GM19468 (cell line): ENCODE results near the gene AGPAT1.
"Not testable (repeated sequence)": the region's sequence is repeated elsewhere in the genome, so short reads cannot be mapped to it uniquely, and the experiment has no call there.

Experiments
- ATAC-seq: cut with Tn5 transposase; IDR thresholded peaks from one replicate; pipeline ENCODE4 v1.9.1; 2021; ENCODE audit warnings: mild to moderate bottlenecking, moderate library complexity, moderate number of reproducible peaks; ENCODE audit not compliant: unreplicated experiment; ENCODE audit errors: extremely low read depth

The AGPAT1 gene

GRCh38 chr6:32175711-32176475 is at the start of gene AGPAT1:
AGPAT1 (minus strand) TSS chr6:32176084; CDS start chr6:32171496, 4,588 bp downstream.
- no peak for ATAC-seq

GRCh38 chr6:32224696-32225095 is 48.8 kb upstream of the AGPAT1 start:
- no peak for ATAC-seq

- ATAC-seq, result no peak
Measured at GRCh38 chr6:32223258-32224235, 47.7 kb upstream of the AGPAT1 start, which contains the start of gene NOTCH4. NOTCH4 (minus strand) TSS chr6:32224067; CDS start chr6:32223928, 139 bp downstream.

- no peak for ATAC-seq
Measured at GRCh38 chr6:32222333-32223230, 46.7 kb upstream of the AGPAT1 start.

GRCh38 chr6:32220021-32220420 is 44.1 kb upstream of the AGPAT1 start:
- no peak for ATAC-seq

- ATAC-seq, result no peak
Measured at GRCh38 chr6:32218167-32218566, 42.3 kb upstream of the AGPAT1 start.

GRCh38 chr6:32216998-32217397 is 41.1 kb upstream of the AGPAT1 start:
- no peak for ATAC-seq

GRCh38 chr6:32216285-32216684 is 40.4 kb upstream of the AGPAT1 start:
- no peak for ATAC-seq

GRCh38 chr6:32215617-32216016 is 39.7 kb upstream of the AGPAT1 start:
- ATAC-seq, result no peak

GRCh38 chr6:32214126-32214525 is 38.2 kb upstream of the AGPAT1 start:
- no peak for ATAC-seq

GRCh38 chr6:32213649-32214048 is 37.8 kb upstream of the AGPAT1 start:
- no peak for ATAC-seq

- no peak for ATAC-seq
Measured at GRCh38 chr6:32212076-32212760, 36.3 kb upstream of the AGPAT1 start.

- ATAC-seq, result not testable (repeated sequence)
Measured at GRCh38 chr6:32211432-32211831, 35.5 kb upstream of the AGPAT1 start.

GRCh38 chr6:32210191-32210601 is 34.3 kb upstream of the AGPAT1 start:
- ATAC-seq, result no peak

- ATAC-seq, result no peak
Measured at GRCh38 chr6:32208996-32209395, 33.1 kb upstream of the AGPAT1 start.

GRCh38 chr6:32204268-32204715 is 28.4 kb upstream of the AGPAT1 start:
- no peak for ATAC-seq

GRCh38 chr6:32203426-32204267 is 27.8 kb upstream of the AGPAT1 start:
- ATAC-seq, result no peak

GRCh38 chr6:32202186-32202585 is 26.3 kb upstream of the AGPAT1 start:
- no peak for ATAC-seq
